GM23338 (cell line): ENCODE data around the gene LILRA6. TPM values are rescaled to one million over a fixed set of nuclear protein-coding genes. Genes with fewer than 3 reads are reported as not detected.
"Not testable (repeated sequence)": the region's sequence is repeated elsewhere in the genome, so short reads cannot be mapped to it uniquely, and the experiment has no call there.

Experiments
- ATAC-seq: fragments of 200-7000 bp; cut with Tn5 transposase; 3 replicates; pipeline ENCODE4 v1.9.1; 2020
- DNase-seq: peaks from one replicate; pipeline ENCODE4 v3.0.0-alpha.2; 2015; ENCODE audit warnings: low spot score
- H2AFZ ChIP-seq: fragments of 200-600 bp; sonication (generic); 2 replicates; pipeline ENCODE4 v1.8.0; 2016; ENCODE audit warnings: antibody characterized with exemption, mild to moderate bottlenecking, moderate library complexity
- H3F3A ChIP-seq: fragments of 200-600 bp; sonication (generic); replicated peaks from 2 replicates; pipeline ENCODE4 v1.8.0; 2017; ENCODE audit warnings: antibody characterized with exemption, mixed run types, low read depth
- H3K27ac ChIP-seq: fragments of 200-600 bp; sonication (generic); 2 replicates; pipeline ENCODE4 v1.6.1; 2016; ENCODE audit warnings: low read depth
- H3K27me3 ChIP-seq: fragments of 200-600 bp; sonication (generic); 2 replicates; pipeline ENCODE4 v1.8.0; 2016; ENCODE audit warnings: mild to moderate bottlenecking, mixed run types, moderate library complexity; ENCODE audit not compliant: insufficient read depth
- H3K36me3 ChIP-seq: fragments of 200-600 bp; sonication (generic); 2 replicates; pipeline ENCODE4 v1.8.0; 2016; ENCODE audit warnings: mild to moderate bottlenecking; ENCODE audit not compliant: insufficient read depth
- H3K4me1 ChIP-seq: fragments of 200-600 bp; sonication (generic); 2 replicates; pipeline ENCODE4 v1.8.0; 2016; ENCODE audit warnings: mild to moderate bottlenecking, moderate library complexity; ENCODE audit not compliant: insufficient read depth
- H3K4me2 ChIP-seq: fragments of 200-600 bp; sonication (generic); 2 replicates; pipeline ENCODE4 v1.7.1; 2017; ENCODE audit warnings: mixed run types
- H3K4me3 ChIP-seq: fragments of 200-600 bp; sonication (generic); 2 replicates; pipeline ENCODE4 v1.6.1; 2016; ENCODE audit warnings: mixed run types
- H3K79me2 ChIP-seq: fragments of 200-600 bp; sonication (generic); replicated peaks from 2 replicates; pipeline ENCODE4 v1.8.0; 2017; ENCODE audit warnings: mild to moderate bottlenecking; ENCODE audit not compliant: insufficient read depth
- H3K9me2 ChIP-seq: fragments of 200-600 bp; sonication (generic); 2 replicates; pipeline ENCODE4 v1.8.0; 2017; ENCODE audit not compliant: insufficient read depth
- H4K20me1 ChIP-seq: fragments of 200-600 bp; sonication (generic); replicated peaks from 2 replicates; pipeline ENCODE4 v1.8.0; 2017; ENCODE audit warnings: mild to moderate bottlenecking; ENCODE audit not compliant: insufficient read depth
- H3K27ac Mint-ChIP-seq: 2 replicates; pipeline ENCODE4 v1.8.0; 2020; ENCODE audit warnings: inconsistent platforms, mild to moderate bottlenecking, moderate library complexity, mixed read lengths
- H3K27me3 Mint-ChIP-seq: 3 replicates; pipeline ENCODE4 v1.8.0; 2022; ENCODE audit warnings: low read depth, mild to moderate bottlenecking, moderate library complexity, mixed read lengths, inconsistent platforms; ENCODE audit not compliant: insufficient read depth, poor library complexity
- H3K36me3 Mint-ChIP-seq: 3 replicates; pipeline ENCODE4 v1.8.0; 2021; ENCODE audit warnings: low read depth, mild to moderate bottlenecking, inconsistent platforms, moderate library complexity, mixed read lengths
- H3K4me1 Mint-ChIP-seq: 3 replicates; pipeline ENCODE4 v1.8.0; 2020; ENCODE audit warnings: mild to moderate bottlenecking, inconsistent platforms, mixed read lengths
- H3K4me3 Mint-ChIP-seq: 3 replicates; pipeline ENCODE4 v1.8.0; 2021; ENCODE audit warnings: moderate library complexity, mild to moderate bottlenecking, inconsistent platforms, mixed read lengths
- H3K9me3 Mint-ChIP-seq: 3 replicates; pipeline ENCODE4 v1.8.0; 2020; ENCODE audit warnings: moderate library complexity, mild to moderate bottlenecking, inconsistent platforms, mixed read lengths
- EZH2 ChIP-seq: fragments of 200-600 bp; sonication (generic); IDR thresholded peaks from one replicate; pipeline ENCODE4 v1.8.0; 2017; ENCODE audit warnings: antibody characterized with exemption, mild to moderate bottlenecking, low read depth; ENCODE audit not compliant: unreplicated experiment
- EZH2phosphoT487 ChIP-seq: fragments of 200-600 bp; sonication (generic); IDR thresholded peaks from one replicate; pipeline ENCODE4 v1.8.1; 2018; ENCODE audit warnings: antibody characterized with exemption; ENCODE audit not compliant: unreplicated experiment
- JUNB ChIP-seq: IDR thresholded peaks from one replicate; pipeline ENCODE4 v1.6.1; 2016; ENCODE audit warnings: antibody characterized with exemption; ENCODE audit not compliant: unreplicated experiment
- REST ChIP-seq: IDR thresholded peaks from one replicate; pipeline ENCODE4 v1.6.1; 2018; ENCODE audit warnings: antibody characterized with exemption; ENCODE audit not compliant: unreplicated experiment
- STAT1 ChIP-seq: IDR thresholded peaks from one replicate; pipeline ENCODE4 v1.6.1; 2016; ENCODE audit warnings: antibody characterized with exemption; ENCODE audit not compliant: unreplicated experiment
- ZNF114 ChIP-seq: fragments of 250-450 bp; sonication (Bioruptor Pico); IDR thresholded peaks from 2 replicates; pipeline ENCODE4 v1.5.0; 2020; ENCODE audit warnings: mild to moderate bottlenecking, moderate library complexity
- polyA plus RNA-seq: library from polyadenylated mRNA; unstranded; fragments of >200 nt; fragmentation: Nextera tagmentation; extraction: Ambion mirVana; gene quantifications from 2 replicates; pipeline ENCODE4 v1.2.1, GENCODE V29; 2016
- total RNA-seq: library from RNA; depleted of rRNA; stranded (reverse); fragments of >200 nt; shearing (Covaris generic); gene quantifications from 2 replicates; pipeline ENCODE4 v1.2.3, GENCODE V29; 2014

The LILRA6 gene
- total and polyA plus RNA-seq, 2 experiments from 2014 or later = not detected

GRCh38 chr19:54229146-54229545 is 13.4 kb downstream of the LILRA6 start (continued):
- TF ChIP-seq REST (no peak), EZH2phosphoT487 (no peak), STAT1 (no peak), JUNB (no peak), ZNF114 (no peak), EZH2 (no peak)

GRCh38 chr19:54224619-54225018 is 18.0 kb downstream of the LILRA6 start:
- not testable (repeated sequence) for H2AFZ ChIP-seq, H3K27me3 ChIP-seq, H4K20me1 ChIP-seq, H3K4me2 ChIP-seq, H3K4me1 Mint-ChIP-seq, DNase-seq, H3K4me1 ChIP-seq, H3K27me3 Mint-ChIP-seq, H3K27ac Mint-ChIP-seq, ATAC-seq, H3K36me3 Mint-ChIP-seq, H3K27ac ChIP-seq, H3K79me2 ChIP-seq, H3K9me3 Mint-ChIP-seq, H3K4me3 ChIP-seq, H3K4me3 Mint-ChIP-seq, H3K36me3 ChIP-seq, H3F3A ChIP-seq, H3K9me2 ChIP-seq

- H3K4me3 Mint-ChIP-seq, H2AFZ ChIP-seq, H3K9me3 Mint-ChIP-seq, H3K9me2 ChIP-seq, H3K79me2 ChIP-seq, H4K20me1 ChIP-seq, H3K4me1 Mint-ChIP-seq, H3F3A ChIP-seq, H3K36me3 Mint-ChIP-seq, H3K36me3 ChIP-seq, DNase-seq, ATAC-seq, H3K27me3 ChIP-seq, H3K4me1 ChIP-seq, H3K27ac ChIP-seq, H3K27ac Mint-ChIP-seq, H3K27me3 Mint-ChIP-seq, H3K4me3 ChIP-seq, H3K4me2 ChIP-seq: not testable (repeated sequence)
Observed at GRCh38 chr19:54223937-54224281, 18.7 kb downstream of the LILRA6 start.

- not testable (repeated sequence) for H3K79me2 ChIP-seq, H3K4me1 ChIP-seq
- ATAC-seq = peak; percentile 28
Observed at GRCh38 chr19:54223277-54223936, 19.2 kb downstream of the LILRA6 start.

GRCh38 chr19:54222474-54223276 is 19.9 kb downstream of the LILRA6 start, which contains the start of gene LILRB3:
LILRB3 (minus strand) TSS chr19:54223007; CDS start chr19:54222976, 31 bp downstream.
- not testable (repeated sequence) for H3K4me3 ChIP-seq, H2AFZ ChIP-seq, H3K27ac ChIP-seq, H3K9me2 ChIP-seq, H3K36me3 Mint-ChIP-seq, H3K27me3 ChIP-seq, H3K79me2 ChIP-seq, H3K4me3 Mint-ChIP-seq, H3K4me2 ChIP-seq, H3K4me1 Mint-ChIP-seq, H4K20me1 ChIP-seq, H3K9me3 Mint-ChIP-seq, H3K27me3 Mint-ChIP-seq, H3K27ac Mint-ChIP-seq, H3F3A ChIP-seq, H3K4me1 ChIP-seq, DNase-seq, H3K36me3 ChIP-seq
- peak; percentile 47 for ATAC-seq

More at GRCh38 chr19:54223277-54223936, 19.2 kb downstream of the LILRA6 start:
- not testable (repeated sequence) for H3K36me3 Mint-ChIP-seq, H3K27ac ChIP-seq, H3K9me3 Mint-ChIP-seq, H3K4me2 ChIP-seq, H3K27me3 ChIP-seq, H3K27ac Mint-ChIP-seq, H3K9me2 ChIP-seq, H3F3A ChIP-seq, H3K4me3 ChIP-seq, H3K27me3 Mint-ChIP-seq, DNase-seq, H3K4me3 Mint-ChIP-seq, H3K4me1 Mint-ChIP-seq, H2AFZ ChIP-seq, H3K36me3 ChIP-seq, H4K20me1 ChIP-seq
